Skeletal muscle satellite cell (primary cell): ENCODE data around the gene CREB3.

Source experiments
- H3K27me3 ChIP-seq: 2 replicates; pipeline ENCODE4 v1.7.0; 2013; ENCODE audit warnings: low read length; ENCODE audit not compliant: control insufficient read depth, insufficient read depth
- H3K36me3 ChIP-seq: 2 replicates; pipeline ENCODE4 v1.7.0; 2013; ENCODE audit warnings: mild to moderate bottlenecking, control low read depth, low read length; ENCODE audit not compliant: insufficient read depth
- H3K4me1 ChIP-seq: 2 replicates; pipeline ENCODE4 v1.7.0; 2013; ENCODE audit warnings: low read length; ENCODE audit not compliant: control insufficient read depth, insufficient read depth
- H3K4me2 ChIP-seq: 2 replicates; pipeline ENCODE4 v1.7.0; 2013; ENCODE audit warnings: mild to moderate bottlenecking, low read length
- H3K4me3 ChIP-seq: 2 replicates; pipeline ENCODE4 v1.7.0; 2013; ENCODE audit warnings: low read length
- H3K9ac ChIP-seq: 2 replicates; pipeline ENCODE4 v1.7.0; 2013; ENCODE audit warnings: mild to moderate bottlenecking, low read depth, low read length, moderate library complexity
- H3K9me3 ChIP-seq: replicated peaks from 2 replicates; pipeline ENCODE4 v1.7.0; 2013; ENCODE audit warnings: mild to moderate bottlenecking, control low read depth, low read length

The CREB3 gene

GRCh38 chr9:35714579-35715252 lies 17.8 kb upstream of the CREB3 start:
- H3K36me3 ChIP-seq: peaks cover 91% of the 10 kb centered on the region
- H3K9ac ChIP-seq: no peak overlapping the region
- no peaks in the 10 kb centered on the region for H3K4me1 ChIP-seq
- no peaks in the 10 kb centered on the region for H3K27me3 ChIP-seq
- H3K9me3 ChIP-seq: no peaks in the 10 kb centered on the region
- no peak overlapping the region for H3K4me3 ChIP-seq
- no peak overlapping the region for H3K4me2 ChIP-seq

DNA sequence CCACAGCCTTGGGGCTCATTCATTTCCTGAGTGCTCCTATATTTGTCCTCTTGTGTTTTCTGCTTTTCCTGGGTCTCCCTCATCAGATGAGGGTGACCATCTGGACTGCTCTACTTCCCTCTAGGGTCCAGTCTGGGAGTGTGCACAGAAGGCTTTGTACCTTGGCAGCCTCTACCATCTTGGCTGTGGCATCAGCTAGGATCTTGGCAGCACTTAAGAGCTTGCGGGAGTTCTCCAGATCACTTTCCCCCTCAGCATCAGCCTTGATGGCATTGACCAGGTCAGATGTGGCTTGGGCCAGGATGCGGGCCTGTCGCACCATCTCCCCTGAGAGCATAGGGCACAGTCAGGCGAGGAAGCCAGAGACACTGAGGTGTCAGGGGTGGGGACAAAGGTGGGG lies 16.2 kb upstream of the CREB3 start:
- no peak overlapping the region for H3K9ac ChIP-seq
- H3K9me3 ChIP-seq: no peaks in the 10 kb centered on the region
- H3K4me2 ChIP-seq: no peak overlapping the region
- no peaks in the 10 kb centered on the region for H3K27me3 ChIP-seq
- no peaks in the 10 kb centered on the region for H3K4me1 ChIP-seq
- H3K4me3 ChIP-seq: no peak overlapping the region
- peaks cover 94% of the 10 kb centered on the region for H3K36me3 ChIP-seq

DNA sequence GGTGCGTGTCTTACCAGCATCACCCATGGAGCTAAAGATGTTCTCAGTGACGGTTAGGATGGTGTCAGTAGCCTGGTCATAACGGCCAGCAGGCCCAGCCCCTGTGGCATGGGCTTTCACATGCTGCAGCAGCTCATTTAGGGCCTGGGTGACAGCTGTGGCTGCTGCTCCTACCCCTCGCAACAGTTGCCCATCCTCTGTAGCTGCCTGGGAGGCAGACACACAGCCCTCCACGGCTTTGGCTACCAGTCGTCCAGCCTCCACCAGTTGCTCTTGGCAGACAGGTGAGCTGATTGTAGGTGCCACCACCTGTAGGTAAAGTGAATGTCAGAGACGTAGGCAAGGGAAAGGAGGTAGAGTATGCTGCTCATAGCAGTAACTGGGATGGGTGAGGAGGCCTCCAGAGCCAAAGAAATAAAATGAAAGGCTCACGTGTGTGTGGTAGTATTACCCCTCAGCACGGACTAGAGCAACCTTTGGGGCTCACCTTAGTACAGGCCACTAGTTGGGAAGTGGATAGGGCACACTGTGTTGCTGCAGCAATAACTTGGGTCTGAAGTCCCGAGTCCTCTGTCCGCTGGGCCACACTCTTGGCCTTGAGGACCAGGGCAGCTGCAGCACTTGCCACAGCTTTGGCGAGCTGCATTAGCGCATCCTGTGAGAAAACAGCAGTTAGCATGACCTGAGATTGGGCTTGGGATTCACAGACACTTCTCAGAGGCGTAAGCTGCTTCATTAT lies 15.2 kb upstream of the CREB3 start:
- Histone ChIP-seq H3K27me3 (no peaks in the 10 kb centered on the region), H3K4me3 (no peak overlapping the region), H3K4me1 (no peaks in the 10 kb centered on the region), H3K36me3 (peaks cover 94% of the 10 kb centered on the region), H3K9me3 (no peaks in the 10 kb centered on the region), H3K9ac (no peak overlapping the region), H3K4me2 (no peak overlapping the region)

- H3K9ac ChIP-seq: no peak overlapping the region
- no peaks in the 10 kb centered on the region for H3K4me1 ChIP-seq
- H3K36me3 ChIP-seq: peaks cover 97% of the 10 kb centered on the region
- no peak overlapping the region for H3K4me3 ChIP-seq
- H3K27me3 ChIP-seq: no peaks in the 10 kb centered on the region
- H3K9me3 ChIP-seq: no peaks in the 10 kb centered on the region
- no peak overlapping the region for H3K4me2 ChIP-seq
Observed at GRCh38 chr9:35718721-35719511, 13.6 kb upstream of the CREB3 start.

- H3K9me3 ChIP-seq: no peaks in the 10 kb centered on the region
- H3K9ac ChIP-seq: no peak overlapping the region
- H3K36me3 ChIP-seq: peaks cover 97% of the 10 kb centered on the region
- H3K4me3 ChIP-seq: no peak overlapping the region
- no peaks in the 10 kb centered on the region for H3K4me1 ChIP-seq
- no peak overlapping the region for H3K4me2 ChIP-seq
- H3K27me3 ChIP-seq: no peaks in the 10 kb centered on the region
Observed at GRCh38 chr9:35719546-35719945, 12.9 kb upstream of the CREB3 start.

GRCh38 chr9:35723426-35723825 lies 9.0 kb upstream of the CREB3 start:
- no peaks in the 10 kb centered on the region for H3K9me3 ChIP-seq
- peaks cover 22% of the 10 kb centered on the region for H3K4me1 ChIP-seq
- H3K9ac ChIP-seq: no peak overlapping the region
- no peak overlapping the region for H3K4me3 ChIP-seq
- no peak overlapping the region for H3K4me2 ChIP-seq
- H3K27me3 ChIP-seq: no peaks in the 10 kb centered on the region
- peaks cover 80% of the 10 kb centered on the region for H3K36me3 ChIP-seq

GRCh38 chr9:35723908-35724307 lies 8.6 kb upstream of the CREB3 start:
- Histone ChIP-seq H3K27me3 (no peaks in the 10 kb centered on the region), H3K9me3 (no peaks in the 10 kb centered on the region), H3K4me3 (no peak overlapping the region), H3K4me2 (no peak overlapping the region), H3K36me3 (peaks cover 80% of the 10 kb centered on the region), H3K4me1 (peaks cover 27% of the 10 kb centered on the region), H3K9ac (no peak overlapping the region)

DNA sequence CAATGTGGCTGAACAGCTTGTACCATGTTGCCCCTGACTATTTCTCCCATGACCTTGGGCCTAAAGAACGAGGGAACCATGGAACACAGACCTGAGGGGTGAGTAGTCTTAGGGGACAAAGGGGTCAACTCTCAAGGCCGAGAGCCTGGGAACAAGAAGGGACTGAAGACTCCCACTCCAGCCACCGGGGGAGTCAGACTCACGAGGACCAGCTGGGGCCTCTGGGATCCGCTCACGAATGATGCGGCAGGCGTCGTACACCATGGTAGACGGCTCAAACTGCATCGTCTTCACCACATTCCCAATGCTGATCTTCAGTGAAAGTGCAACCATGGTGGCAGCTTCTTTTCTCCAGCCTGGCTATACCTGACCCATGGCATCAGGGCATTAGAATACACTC lies 7.1 kb upstream of the CREB3 start:
- Histone ChIP-seq H3K4me1 (peaks cover 39% of the 10 kb centered on the region), H3K4me2 (no peak overlapping the region), H3K9ac (no peak overlapping the region), H3K4me3 (no peak overlapping the region), H3K9me3 (no peaks in the 10 kb centered on the region), H3K36me3 (peaks cover 70% of the 10 kb centered on the region), H3K27me3 (no peaks in the 10 kb centered on the region)

DNA sequence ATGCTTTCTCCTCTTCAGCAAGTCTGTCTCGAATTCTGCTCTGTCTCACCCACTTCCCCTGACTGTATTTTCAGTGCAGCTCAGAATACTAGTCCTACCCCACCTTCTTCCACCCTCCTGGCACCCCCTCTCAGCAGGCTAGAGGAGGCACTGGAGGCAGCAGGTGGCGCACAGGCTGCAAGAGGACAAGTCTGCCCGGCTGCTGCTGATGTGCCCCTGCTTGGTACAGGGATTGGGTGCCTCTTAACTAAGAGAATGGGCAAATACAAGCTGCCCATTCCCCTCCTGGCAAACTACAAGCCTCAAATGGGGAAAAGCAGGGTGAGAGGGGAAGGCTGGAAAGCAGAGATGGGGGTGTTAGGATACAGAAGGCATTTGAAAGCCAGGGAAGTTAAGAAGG lies 5.5 kb upstream of the CREB3 start:
- no peaks in the 10 kb centered on the region for H3K9me3 ChIP-seq
- H3K36me3 ChIP-seq: peaks cover 54% of the 10 kb centered on the region
- peaks cover 43% of the 10 kb centered on the region for H3K4me1 ChIP-seq
- H3K9ac ChIP-seq: peak overlapping the region; percentile 96
- no peaks in the 10 kb centered on the region for H3K27me3 ChIP-seq
- peak overlapping the region; percentile 84 for H3K4me3 ChIP-seq
- H3K4me2 ChIP-seq: peak overlapping the region; percentile 88

GRCh38 chr9:35727676-35728040 lies 4.8 kb upstream of the CREB3 start:
- peak overlapping the region; percentile 96 for H3K9ac ChIP-seq
- H3K9me3 ChIP-seq: no peaks in the 10 kb centered on the region
- no peaks in the 10 kb centered on the region for H3K27me3 ChIP-seq
- peaks cover 43% of the 10 kb centered on the region for H3K4me1 ChIP-seq
- peak overlapping the region; percentile 88 for H3K4me2 ChIP-seq
- H3K36me3 ChIP-seq: peaks cover 47% of the 10 kb centered on the region
- peak overlapping the region; percentile 84 for H3K4me3 ChIP-seq

DNA sequence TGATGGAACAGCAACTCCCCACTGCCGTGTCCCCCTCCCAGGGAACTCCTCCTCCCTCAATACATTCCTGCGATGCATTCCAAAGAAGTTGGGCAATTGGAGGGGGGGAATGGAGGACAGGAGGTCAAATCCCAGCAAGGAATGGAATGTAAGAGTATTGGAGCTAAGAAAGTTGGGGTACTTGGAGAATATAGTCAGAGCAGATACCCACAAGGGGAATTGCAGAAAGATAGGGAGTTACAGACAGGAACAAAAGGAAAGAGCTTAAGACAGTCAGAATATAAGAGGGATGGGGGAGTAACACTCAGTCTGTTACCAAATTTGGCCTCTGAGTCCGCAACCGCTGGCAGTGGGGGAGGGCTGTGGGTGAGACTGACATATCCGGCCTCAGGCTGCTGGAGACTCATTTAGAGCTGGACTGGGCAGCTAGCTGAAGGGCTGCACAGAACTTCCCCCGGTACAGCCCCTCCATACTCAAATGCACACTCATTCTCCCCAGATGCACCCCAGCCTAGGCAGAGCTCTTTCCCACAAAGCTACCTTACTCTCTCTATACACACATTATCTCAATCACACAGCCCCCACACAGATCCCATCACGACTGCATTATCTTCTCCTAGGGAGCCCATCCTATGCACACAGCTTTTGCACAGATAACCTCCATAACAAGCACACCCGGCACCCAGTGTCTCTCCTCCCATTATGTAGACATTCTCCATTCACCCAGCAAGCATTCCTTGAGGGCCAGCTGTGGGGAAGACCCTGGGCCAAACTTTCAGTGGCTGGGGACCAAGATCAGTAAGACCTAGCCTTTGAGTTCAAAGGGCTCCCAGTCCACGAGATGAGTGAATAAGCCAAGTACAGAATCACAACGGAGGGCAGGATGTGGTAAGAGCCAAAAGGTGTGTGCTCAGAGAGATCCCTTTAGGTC lies 4.2 kb upstream of the CREB3 start:
- H3K27me3 ChIP-seq: no peaks in the 10 kb centered on the region
- H3K9me3 ChIP-seq: no peaks in the 10 kb centered on the region
- peak overlapping the region; percentile 84 for H3K4me3 ChIP-seq
- peak overlapping the region; percentile 96 for H3K9ac ChIP-seq
- peak overlapping the region; percentile 88 for H3K4me2 ChIP-seq
- H3K4me1 ChIP-seq: peaks cover 46% of the 10 kb centered on the region
- peaks cover 42% of the 10 kb centered on the region for H3K36me3 ChIP-seq
